Glutamatergic neuron (in vitro differentiated cells): ENCODE results near the gene PSMA4. TPM values are rescaled to one million over a fixed set of nuclear protein-coding genes. Genes with fewer than 3 reads are reported as not detected.
"Not testable (repeated sequence)": the region's sequence is repeated elsewhere in the genome, so short reads cannot be mapped to it uniquely, and the experiment has no call there.

Experiments
- DNase-seq: peaks from one replicate; pipeline ENCODE4 v3.0.0; 2022
- H3K27ac Mint-ChIP-seq: one replicate; pipeline ENCODE4 v1.8.0; 2020; ENCODE audit warnings: mild to moderate bottlenecking, mixed read lengths, inconsistent platforms; ENCODE audit not compliant: unreplicated experiment
- H3K27me3 Mint-ChIP-seq: one replicate; pipeline ENCODE4 v1.8.0; 2020; ENCODE audit warnings: mild to moderate bottlenecking, moderate library complexity, mixed read lengths, inconsistent platforms; ENCODE audit not compliant: unreplicated experiment
- H3K36me3 Mint-ChIP-seq: one replicate; pipeline ENCODE4 v1.8.0; 2020; ENCODE audit warnings: mild to moderate bottlenecking, mixed read lengths, inconsistent platforms; ENCODE audit not compliant: unreplicated experiment
- H3K4me1 Mint-ChIP-seq: one replicate; pipeline ENCODE4 v1.8.0; 2020; ENCODE audit warnings: mild to moderate bottlenecking, low read depth, mixed read lengths, inconsistent platforms; ENCODE audit not compliant: unreplicated experiment
- H3K4me3 Mint-ChIP-seq: one replicate; pipeline ENCODE4 v1.8.0; 2020; ENCODE audit warnings: mild to moderate bottlenecking, mixed read lengths, inconsistent platforms; ENCODE audit not compliant: unreplicated experiment
- H3K9me3 Mint-ChIP-seq: one replicate; pipeline ENCODE4 v1.8.0; 2020; ENCODE audit warnings: mild to moderate bottlenecking, moderate library complexity, mixed read lengths, inconsistent platforms; ENCODE audit not compliant: unreplicated experiment
- CTCF ChIP-seq: fragments of 200-600 bp; sonication (generic); IDR thresholded peaks from one replicate; pipeline ENCODE4 v1.5.0; 2021; ENCODE audit not compliant: partially characterized antibody, unreplicated experiment
- total RNA-seq: library from RNA; stranded (reverse); fragmentation: NEBNext Ultra II Directional; extraction: Animal tissue kit (Norgen Biotek cat#: 25700); gene quantifications from one replicate; pipeline ENCODE4 v1.2.1, GENCODE V29; 2021; ENCODE audit not compliant: unreplicated experiment

The PSMA4 gene
- total RNA-seq, 1 donor from 2014 or later, result 170 TPM

GRCh38 chr15:78538358-78538757 is 1.9 kb upstream of the PSMA4 start:
- peaks cover 9% of the 10 kb centered on the region for H3K4me1 Mint-ChIP-seq
- peaks cover 6% of the 10 kb centered on the region for H3K27me3 Mint-ChIP-seq
- H3K27ac Mint-ChIP-seq, result no peak overlapping the region
- H3K36me3 Mint-ChIP-seq, result no peaks in the 10 kb centered on the region
- H3K9me3 Mint-ChIP-seq, result peaks cover 7% of the 10 kb centered on the region
- TF ChIP-seq CTCF, result no peak
- no peak for DNase-seq
- H3K4me3 Mint-ChIP-seq, result no peak overlapping the region

- Mint-ChIP-seq H3K27ac (peak overlapping the region; percentile 96), H3K4me3 (peak overlapping the region; percentile 93)
- H3K9me3 Mint-ChIP-seq, result not testable (repeated sequence)
These were observed 642 bp upstream of the PSMA4 start for GRCh38 chr15:78539464-78540140.

GRCh38 chr15:78540871-78541743 is 863 bp downstream of the PSMA4 start:
- no peak for DNase-seq
- Mint-ChIP-seq H3K36me3 (no peaks in the 10 kb centered on the region), H3K27me3 (peaks cover 6% of the 10 kb centered on the region), H3K4me1 (peaks cover 9% of the 10 kb centered on the region), H3K9me3 (peaks cover 7% of the 10 kb centered on the region), H3K4me3 (peak overlapping the region; percentile 99), H3K27ac (peak overlapping the region; percentile 86)
- TF ChIP-seq CTCF, result no peak

More at GRCh38 chr15:78539464-78540140, 642 bp upstream of the PSMA4 start:
- not testable (repeated sequence) for H3K4me1 Mint-ChIP-seq, DNase-seq, H3K36me3 Mint-ChIP-seq, H3K27me3 Mint-ChIP-seq

- peaks cover 9% of the 10 kb centered on the region for H3K4me1 Mint-ChIP-seq
- peak overlapping the region; percentile 86 for H3K27ac Mint-ChIP-seq
- H3K27me3 Mint-ChIP-seq, result peaks cover 6% of the 10 kb centered on the region
- DNase-seq, result no peak
- peaks cover 7% of the 10 kb centered on the region for H3K9me3 Mint-ChIP-seq
- H3K36me3 Mint-ChIP-seq, result no peaks in the 10 kb centered on the region
- H3K4me3 Mint-ChIP-seq, result peak overlapping the region; percentile 99
- TF ChIP-seq CTCF, result no peak
These were observed 1.4 kb downstream of the PSMA4 start for GRCh38 chr15:78541744-78542034.

- Mint-ChIP-seq H3K27ac (no peak overlapping the region), H3K36me3 (no peaks in the 10 kb centered on the region), H3K4me1 (peaks cover 9% of the 10 kb centered on the region), H3K4me3 (no peak overlapping the region), H3K27me3 (peaks cover 6% of the 10 kb centered on the region), H3K9me3 (peaks cover 7% of the 10 kb centered on the region)
- TF ChIP-seq CTCF, result no peak
- no peak for DNase-seq
These were observed 2.4 kb downstream of the PSMA4 start for GRCh38 chr15:78542647-78543046.
